NCI-H526 treated with DMSO at 0.1 percent for 48 hours (cell line): ENCODE measurements around the gene EGR1.

Experiments
- DNase-seq: peaks from one replicate; lab custom pipeline; 2025; lab: John Stamatoyannopoulos, UW

EGR1 gene

GRCh38 chr5:138465261-138466124 lies at the start of gene EGR1:
EGR1 (plus strand) TSS chr5:138465479; CDS start chr5:138465762, 283 bp downstream.
- peak; percentile 90 for DNase-seq

- no peak for DNase-seq
Observed at GRCh38 chr5:138418444-138418843, 46.8 kb upstream of the EGR1 start.

GRCh38 chr5:138425079-138425478 lies 40.2 kb upstream of the EGR1 start:
- DNase-seq = no peak

- DNase-seq = no peak
Observed at GRCh38 chr5:138435943-138436342, 29.3 kb upstream of the EGR1 start.

GRCh38 chr5:138438003-138438723 lies 27.1 kb upstream of the EGR1 start:
- DNase-seq = no peak

- DNase-seq = peak; percentile 23
Observed at GRCh38 chr5:138438724-138439476, 26.4 kb upstream of the EGR1 start, which contains the start of gene REEP2. REEP2 (plus strand) TSS chr5:138439057; CDS start chr5:138439209, 152 bp downstream.

GRCh38 chr5:138439477-138440158 lies 25.7 kb upstream of the EGR1 start:
- no peak for DNase-seq

GRCh38 chr5:138440159-138441073 lies 24.9 kb upstream of the EGR1 start:
- DNase-seq = no peak

- DNase-seq = no peak
Observed at GRCh38 chr5:138441221-138441620, 24.1 kb upstream of the EGR1 start.

GRCh38 chr5:138444078-138444773 lies 21.1 kb upstream of the EGR1 start:
- no peak for DNase-seq

- DNase-seq = no peak
Observed at GRCh38 chr5:138444774-138445546, 20.3 kb upstream of the EGR1 start.

GRCh38 chr5:138445547-138446271 lies 19.6 kb upstream of the EGR1 start:
- no peak for DNase-seq

- DNase-seq = no peak
Observed at GRCh38 chr5:138448070-138448469, 17.2 kb upstream of the EGR1 start.

- DNase-seq = no peak
Observed at GRCh38 chr5:138448481-138449398, 16.5 kb upstream of the EGR1 start.

- peak; percentile 54 for DNase-seq
Observed at GRCh38 chr5:138449501-138450239, 15.6 kb upstream of the EGR1 start.

GRCh38 chr5:138450971-138451370 lies 14.3 kb upstream of the EGR1 start:
- DNase-seq = no peak

GRCh38 chr5:138452720-138453119 lies 12.6 kb upstream of the EGR1 start:
- DNase-seq = no peak
